GM12878 (cell line): ENCODE measurements around the gene QRFP. TPM values are rescaled to one million over a fixed set of nuclear protein-coding genes. Genes with fewer than 3 reads are reported as not detected.

Experiments used
- FOS ChIP-seq: IDR thresholded peaks from 3 replicates; pipeline ENCODE4 v1.6.1; 2011; ENCODE audit warnings: borderline replicate concordance; ENCODE audit not compliant: insufficient read length; ENCODE audit errors: extremely low read depth
- GATAD2B ChIP-seq: fragments of 450-650 bp; conservative IDR thresholded peaks from 2 replicates; pipeline ENCODE4 v1.6.1; 2017; ENCODE audit warnings: low read depth, mild to moderate bottlenecking, moderate library complexity
- LARP7 ChIP-seq: fragments of 450-650 bp; IDR thresholded peaks from 2 replicates; pipeline ENCODE4 v1.6.1; 2017; ENCODE audit warnings: mild to moderate bottlenecking
- MEF2B ChIP-seq: fragments of 450-650 bp; IDR thresholded peaks from 2 replicates; pipeline ENCODE4 v1.6.1; 2018; ENCODE audit warnings: mild to moderate bottlenecking, moderate library complexity; ENCODE audit not compliant: partially characterized antibody, poor library complexity, severe bottlenecking
- MTA3 ChIP-seq: IDR thresholded peaks from 2 replicates; pipeline ENCODE4 v1.6.1; 2012; ENCODE audit warnings: low read length, inconsistent platforms, borderline replicate concordance
- NBN ChIP-seq: fragments of 450-650 bp; IDR thresholded peaks from 2 replicates; pipeline ENCODE4 v1.6.1; 2016
- NR2C2 ChIP-seq: IDR thresholded peaks from 2 replicates; pipeline ENCODE4 v1.6.1; 2011; ENCODE audit warnings: borderline replicate concordance, low read depth; ENCODE audit not compliant: control insufficient read depth, insufficient read length
- NR2F1 ChIP-seq: fragments of 450-650 bp; conservative IDR thresholded peaks from 2 replicates; pipeline ENCODE4 v1.6.1; 2017; ENCODE audit warnings: mild to moderate bottlenecking
- NRF1 ChIP-seq: conservative IDR thresholded peaks from 2 replicates; pipeline ENCODE4 v1.6.1; 2011; ENCODE audit warnings: mild to moderate bottlenecking, low read depth, low read length, improper control_type of control experiment
- PML ChIP-seq: IDR thresholded peaks from 2 replicates; pipeline ENCODE4 v1.6.1; 2012; ENCODE audit warnings: low read length, inconsistent platforms
- RELA ChIP-seq: fragments of 450-650 bp; IDR thresholded peaks from 2 replicates; pipeline ENCODE4 v1.8.0; 2014; ENCODE audit warnings: borderline replicate concordance; ENCODE audit not compliant: partially characterized antibody
- SMC3 ChIP-seq: IDR thresholded peaks from 2 replicates; pipeline ENCODE4 v1.6.1; 2011; ENCODE audit warnings: low read length, improper control_type of control experiment, borderline replicate concordance
- SPI1 ChIP-seq: IDR thresholded peaks from 2 replicates; pipeline ENCODE4 v1.6.1; 2011; ENCODE audit warnings: low read depth, mild to moderate bottlenecking, low read length, moderate library complexity, borderline replicate concordance; ENCODE audit not compliant: insufficient read depth
- ZNF217 ChIP-seq: fragments of 450-650 bp; IDR thresholded peaks from 2 replicates; pipeline ENCODE4 v1.6.1; 2017; ENCODE audit warnings: antibody characterized with exemption, mild to moderate bottlenecking
- polyA plus RNA-seq, 11 experiments: library from polyadenylated mRNA; depleted of rRNA in 4 of 11; unstranded in 6 of 11; stranded (reverse) in 5 of 11; fragments of >200 nt; fragmentation: Nextera tagmentation in 4 of 11; fragmentation: Illumina TruSeq in 1 of 11; extraction: Ambion mirVana in 4 of 11; extraction: Trizol in 1 of 11; gene quantifications; 1 replicate in 1 of 11; 2 replicates in 10 of 11; pipeline versions ENCODE4 v1.2.1 to v1.2.3, GENCODE V29; 2011 to 2016; ENCODE audit warnings: inconsistent platforms in 2 of 11, missing spikeins in 2 of 11, low read depth in 1 of 11
- total RNA-seq, 4 experiments: library from RNA; depleted of rRNA in 3 of 4; stranded (reverse); fragments of >200 nt in 3 of 4; fragmentation: Illumina TruSeq in 1 of 4; extraction: Trizol in 1 of 4; gene quantifications; 2 replicates each; pipeline versions ENCODE4 v1.2.1 to v1.2.3, GENCODE V29; 2013 to 2021
- TF ChIP-seq, protein P1 (sequence below): fragments of 150-350 bp; IDR thresholded peaks from 2 replicates; pipeline ENCODE4 v1.6.1; 2014; ENCODE audit warnings: mild to moderate bottlenecking, low read depth, low read length

QRFP gene
- total and polyA plus RNA-seq, 10 of the 15 experiments (the other 5 are each of a cell fraction or from before 2014, with no cell fraction given), result not detected

DNA sequence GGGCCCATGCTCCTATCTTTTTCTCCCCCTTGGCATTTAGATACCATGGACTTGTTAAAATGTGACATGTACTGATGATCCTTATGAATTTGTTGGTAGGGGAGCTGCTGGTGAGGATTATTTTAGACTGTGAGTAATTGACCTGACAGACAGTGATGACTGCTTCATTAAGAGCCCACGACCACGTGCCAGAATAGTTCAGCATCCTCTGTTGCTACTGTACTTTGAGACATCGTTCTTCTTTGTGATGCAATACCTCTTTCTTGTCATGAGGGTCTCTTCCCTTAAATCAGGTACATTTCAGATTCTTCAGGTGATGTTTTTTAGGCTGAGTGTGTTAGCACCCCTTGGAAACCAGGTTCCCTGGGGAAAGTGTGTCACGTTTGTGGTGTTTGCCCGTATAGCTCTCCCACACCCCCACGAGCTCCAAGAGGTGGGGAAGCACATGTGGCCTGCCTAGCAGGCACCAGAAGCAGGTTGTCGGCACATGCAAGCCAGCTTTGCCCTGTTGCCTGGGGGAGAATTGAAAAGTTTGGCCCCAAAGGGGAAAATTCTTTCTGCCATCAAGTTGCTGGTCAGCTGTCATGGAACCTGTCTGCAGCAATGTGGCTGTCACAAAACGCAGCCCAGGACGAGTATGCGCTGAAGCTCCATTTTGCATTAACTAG, 25.1 kb downstream of the QRFP start (continued):
- 0 out of 2 replicates have a peak, but pooled peaks have one; percentile 39 for TF ChIP-seq MTA3
- TF ChIP-seq LARP7, result no peak
- TF ChIP-seq ZNF217, result no peak
- TF ChIP-seq NR2C2, result peak; percentile 22
- peak; percentile 5 for TF ChIP-seq MEF2B
- TF ChIP-seq, protein P1, sequence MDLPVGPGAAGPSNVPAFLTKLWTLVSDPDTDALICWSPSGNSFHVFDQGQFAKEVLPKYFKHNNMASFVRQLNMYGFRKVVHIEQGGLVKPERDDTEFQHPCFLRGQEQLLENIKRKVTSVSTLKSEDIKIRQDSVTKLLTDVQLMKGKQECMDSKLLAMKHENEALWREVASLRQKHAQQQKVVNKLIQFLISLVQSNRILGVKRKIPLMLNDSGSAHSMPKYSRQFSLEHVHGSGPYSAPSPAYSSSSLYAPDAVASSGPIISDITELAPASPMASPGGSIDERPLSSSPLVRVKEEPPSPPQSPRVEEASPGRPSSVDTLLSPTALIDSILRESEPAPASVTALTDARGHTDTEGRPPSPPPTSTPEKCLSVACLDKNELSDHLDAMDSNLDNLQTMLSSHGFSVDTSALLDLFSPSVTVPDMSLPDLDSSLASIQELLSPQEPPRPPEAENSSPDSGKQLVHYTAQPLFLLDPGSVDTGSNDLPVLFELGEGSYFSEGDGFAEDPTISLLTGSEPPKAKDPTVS, result no peak
- no peak for TF ChIP-seq RELA
- no peak for TF ChIP-seq GATAD2B
- TF ChIP-seq NBN, result no peak
- TF ChIP-seq FOS, result no peak
- TF ChIP-seq SPI1, result no peak
- no peak for TF ChIP-seq SMC3
- TF ChIP-seq NR2F1, result peak; percentile 7; the same call in 1 of the 2 replicates
- TF ChIP-seq NRF1, result no peak
- TF ChIP-seq PML, result no peak
